ENCODE measurements around the gene UBA52.

UBA52 gene

DNA sequence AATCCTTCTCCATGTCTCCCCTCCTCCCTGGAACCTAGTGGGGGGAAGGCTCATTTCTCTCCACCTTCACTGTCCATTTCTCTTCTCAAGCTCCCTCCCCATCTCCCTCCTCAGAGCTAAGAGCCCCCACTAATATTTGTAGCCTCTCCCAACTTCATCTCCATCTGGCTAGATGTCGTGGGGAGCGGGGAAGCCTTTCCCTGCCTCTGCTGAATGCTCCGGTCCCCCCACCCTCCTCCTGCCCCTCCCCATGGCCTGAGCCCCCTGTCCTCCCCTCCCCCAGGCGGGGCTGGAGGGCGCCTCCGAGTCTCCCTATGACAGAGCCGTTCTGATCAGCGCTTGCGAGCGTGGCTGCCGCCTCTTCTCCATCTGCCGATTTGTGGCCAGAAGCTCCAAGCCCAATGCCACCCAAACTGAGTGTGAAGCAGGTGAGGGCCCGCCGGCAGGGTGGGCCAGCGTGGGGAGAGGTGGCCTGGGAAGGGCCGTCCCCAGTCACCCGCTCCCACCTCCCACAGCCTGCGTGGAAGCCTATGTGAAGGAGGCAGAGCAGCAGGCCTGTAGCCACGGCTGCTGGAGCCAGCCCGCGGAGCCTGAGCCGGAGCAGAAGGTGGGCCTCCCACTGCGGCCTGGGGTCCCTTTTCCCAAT lies 42.1 kb downstream of the UBA52 start:
- no peak overlapping the region for H3K14ac ChIP-seq (ENCODE audit: low read length)
- no peak overlapping the region for H2BK5ac ChIP-seq (ENCODE audit: low read depth, low read length, poor library complexity)
- no CpG with 5 or more reads among the region's 23 CpGs for WGBS (ENCODE audit: extremely low coverage, insufficient coverage, insufficient read length)
- no peak overlapping the region for H3K9ac ChIP-seq (ENCODE audit: low read length)
- no peak overlapping the region for H2AK5ac ChIP-seq (ENCODE audit: low read length)
- H3K36me3 ChIP-seq (ENCODE audit: control insufficient read depth in 1 of 2, insufficient read depth in 2 of 2, low read length in 2 of 2), result no peaks in the 10 kb centered on the region
- peaks cover 3% of the 10 kb centered on the region for H3K79me1 ChIP-seq (ENCODE audit: low read length)
- H3K4me1 ChIP-seq (ENCODE audit: control insufficient read depth in 1 of 2, insufficient read depth in 2 of 2, low read length in 2 of 2), result peaks cover 15 to 16% of the 10 kb centered on the region in 2 experiments
- H4K8ac ChIP-seq (ENCODE audit: low read depth, low read length), result no peak overlapping the region
- H3K79me2 ChIP-seq (ENCODE audit: control insufficient read depth, insufficient read depth, low read length, poor library complexity), result no peaks in the 10 kb centered on the region
- H3K4me3 ChIP-seq (ENCODE audit: low read depth, low read length), result no peak overlapping the region
- H2BK120ac ChIP-seq (ENCODE audit: insufficient read depth, low read length, poor library complexity), result no peak overlapping the region
- H4K12ac ChIP-seq (ENCODE audit: low read depth, low read length), result no peak overlapping the region
- no peak overlapping the region for H2BK12ac ChIP-seq (ENCODE audit: low read length)
- no peak for DNase-seq
- H3K4ac ChIP-seq (ENCODE audit: low read depth, low read length), result no peak overlapping the region
- H3K4me2 ChIP-seq (ENCODE audit: low read length), result no peak overlapping the region
- no peak overlapping the region for H4K91ac ChIP-seq (ENCODE audit: low read depth, low read length)
- no peak overlapping the region for H2AFZ ChIP-seq (ENCODE audit: insufficient read depth, low read length, poor library complexity)
- no peak overlapping the region for H3K27ac ChIP-seq (ENCODE audit: low read depth, low read length)
- H3K23ac ChIP-seq (ENCODE audit: low read length), result no peak overlapping the region
- no peak overlapping the region for H3K18ac ChIP-seq (ENCODE audit: low read length)
- peaks cover 3% of the 10 kb centered on the region for H3K9me3 ChIP-seq (ENCODE audit: insufficient read depth, low read depth, low read length)
- peaks cover 59% of the 10 kb centered on the region for H3K27me3 ChIP-seq (ENCODE audit: insufficient read depth, low read length)

GRCh38 chr19:18616023-18616422 lies 44.4 kb downstream of the UBA52 start:
- H3K79me2 ChIP-seq (ENCODE audit: control insufficient read depth, insufficient read depth, low read length, poor library complexity), result no peaks in the 10 kb centered on the region
- peaks cover 3% of the 10 kb centered on the region for H3K9me3 ChIP-seq (ENCODE audit: insufficient read depth, low read depth, low read length)
- H3K4me2 ChIP-seq (ENCODE audit: low read length), result no peak overlapping the region
- no peak overlapping the region for H3K23ac ChIP-seq (ENCODE audit: low read length)
- no peak overlapping the region for H3K9ac ChIP-seq (ENCODE audit: low read length)
- no peak overlapping the region for H4K91ac ChIP-seq (ENCODE audit: low read depth, low read length)
- H3K14ac ChIP-seq (ENCODE audit: low read length), result no peak overlapping the region
- H3K36me3 ChIP-seq (ENCODE audit: control insufficient read depth in 1 of 2, insufficient read depth in 2 of 2, low read length in 2 of 2), result no peaks in the 10 kb centered on the region
- H2AK5ac ChIP-seq (ENCODE audit: low read length), result no peak overlapping the region
- H3K4me1 ChIP-seq (ENCODE audit: control insufficient read depth in 1 of 2, insufficient read depth in 2 of 2, low read length in 2 of 2), result peaks cover 7 to 9% of the 10 kb centered on the region in 2 experiments
- no peak for DNase-seq
- no peak overlapping the region for H3K4ac ChIP-seq (ENCODE audit: low read depth, low read length)
- no peak overlapping the region for H3K27ac ChIP-seq (ENCODE audit: low read depth, low read length)
- H3K4me3 ChIP-seq (ENCODE audit: low read depth, low read length), result no peak overlapping the region
- H3K18ac ChIP-seq (ENCODE audit: low read length), result no peak overlapping the region
- H4K8ac ChIP-seq (ENCODE audit: low read depth, low read length), result no peak overlapping the region
- no peaks in the 10 kb centered on the region for H3K79me1 ChIP-seq (ENCODE audit: low read length)
- no peak overlapping the region for H2BK120ac ChIP-seq (ENCODE audit: insufficient read depth, low read length, poor library complexity)
- H2AFZ ChIP-seq (ENCODE audit: insufficient read depth, low read length, poor library complexity), result no peak overlapping the region
- H2BK5ac ChIP-seq (ENCODE audit: low read depth, low read length, poor library complexity), result no peak overlapping the region
- H3K27me3 ChIP-seq (ENCODE audit: insufficient read depth, low read length), result peaks cover 39% of the 10 kb centered on the region
- no CpG with 5 or more reads among the region's 3 CpGs for WGBS (ENCODE audit: extremely low coverage, insufficient coverage, insufficient read length)
- H4K12ac ChIP-seq (ENCODE audit: low read depth, low read length), result no peak overlapping the region
- no peak overlapping the region for H2BK12ac ChIP-seq (ENCODE audit: low read length)

DNA sequence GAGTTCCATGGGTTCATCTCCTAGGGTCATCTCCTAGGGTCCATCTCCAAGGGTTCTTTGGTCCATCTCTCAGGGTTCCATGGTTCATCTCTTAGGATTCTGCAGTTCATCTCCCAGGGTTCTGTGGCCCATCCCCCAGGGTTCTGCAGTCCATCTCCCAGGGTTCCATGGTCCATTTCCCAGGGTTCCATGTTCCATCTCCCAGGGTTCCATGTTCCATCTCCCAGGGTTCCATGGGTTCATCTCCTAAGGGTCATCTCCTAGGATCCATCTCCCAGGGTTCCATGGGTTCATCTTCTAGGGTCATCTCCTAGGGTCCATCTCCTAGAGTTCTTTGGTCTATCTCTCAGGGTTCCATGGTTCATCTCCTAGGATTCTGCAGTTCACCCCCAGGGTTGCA lies 45.9 kb downstream of the UBA52 start:
- H4K91ac ChIP-seq (ENCODE audit: low read depth, low read length), result no peak overlapping the region
- H3K27me3 ChIP-seq (ENCODE audit: insufficient read depth, low read length), result peaks cover 25% of the 10 kb centered on the region
- no peak overlapping the region for H3K27ac ChIP-seq (ENCODE audit: low read depth, low read length)
- peaks cover 5% of the 10 kb centered on the region for H3K9me3 ChIP-seq (ENCODE audit: insufficient read depth, low read depth, low read length)
- H2BK5ac ChIP-seq (ENCODE audit: low read depth, low read length, poor library complexity), result no peak overlapping the region
- no peaks in the 10 kb centered on the region for H3K79me2 ChIP-seq (ENCODE audit: control insufficient read depth, insufficient read depth, low read length, poor library complexity)
- no peak overlapping the region for H3K9ac ChIP-seq (ENCODE audit: low read length)
- no peak overlapping the region for H3K4me3 ChIP-seq (ENCODE audit: low read depth, low read length)
- no peak for DNase-seq
- H3K36me3 ChIP-seq (ENCODE audit: control insufficient read depth in 1 of 2, insufficient read depth in 2 of 2, low read length in 2 of 2), result no peaks in the 10 kb centered on the region
- H3K4me1 ChIP-seq (ENCODE audit: control insufficient read depth in 1 of 2, insufficient read depth in 2 of 2, low read length in 2 of 2), result peaks cover 0 to 4% of the 10 kb centered on the region in 2 experiments
- H2AFZ ChIP-seq (ENCODE audit: insufficient read depth, low read length, poor library complexity), result no peak overlapping the region
- H3K4me2 ChIP-seq (ENCODE audit: low read length), result no peak overlapping the region
- no peak overlapping the region for H3K4ac ChIP-seq (ENCODE audit: low read depth, low read length)
- H3K18ac ChIP-seq (ENCODE audit: low read length), result no peak overlapping the region
- H3K23ac ChIP-seq (ENCODE audit: low read length), result no peak overlapping the region
- no peak overlapping the region for H4K12ac ChIP-seq (ENCODE audit: low read depth, low read length)
- H2BK12ac ChIP-seq (ENCODE audit: low read length), result no peak overlapping the region
- H4K8ac ChIP-seq (ENCODE audit: low read depth, low read length), result no peak overlapping the region
- H2BK120ac ChIP-seq (ENCODE audit: insufficient read depth, low read length, poor library complexity), result no peak overlapping the region
- no peak overlapping the region for H3K14ac ChIP-seq (ENCODE audit: low read length)
- no peaks in the 10 kb centered on the region for H3K79me1 ChIP-seq (ENCODE audit: low read length)
- H2AK5ac ChIP-seq (ENCODE audit: low read length), result no peak overlapping the region

DNA sequence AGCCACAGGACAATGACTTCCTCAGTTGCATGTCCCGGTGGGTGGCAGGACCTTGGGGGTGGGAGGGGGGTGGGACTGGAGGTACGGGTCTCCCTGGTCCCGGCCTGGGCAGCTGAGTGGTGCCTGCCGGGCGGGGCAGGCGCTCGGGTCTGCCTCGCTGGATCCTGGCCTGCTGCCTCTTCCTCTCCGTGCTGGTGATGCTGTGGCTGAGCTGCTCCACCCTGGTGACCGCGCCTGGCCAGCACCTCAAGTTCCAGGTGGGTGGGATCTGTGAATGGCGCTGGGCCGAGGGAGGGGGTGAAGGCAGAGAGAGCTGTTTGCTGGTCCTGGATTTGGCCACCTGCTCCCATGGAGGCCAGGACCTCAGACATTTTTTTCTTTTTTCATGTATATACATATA lies 46.6 kb downstream of the UBA52 start:
- Histone ChIP-seq H3K79me1 (ENCODE audit: low read length) (no peaks in the 10 kb centered on the region), H3K4me3 (ENCODE audit: low read depth, low read length) (no peak overlapping the region), H3K27me3 (ENCODE audit: insufficient read depth, low read length) (peaks cover 20% of the 10 kb centered on the region), H3K9ac (ENCODE audit: low read length) (no peak overlapping the region), H3K36me3 (ENCODE audit: control insufficient read depth in 1 of 2, insufficient read depth in 2 of 2, low read length in 2 of 2) (no peaks in the 10 kb centered on the region), H3K18ac (ENCODE audit: low read length) (no peak overlapping the region), H3K79me2 (ENCODE audit: control insufficient read depth, insufficient read depth, low read length, poor library complexity) (no peaks in the 10 kb centered on the region), H4K8ac (ENCODE audit: low read depth, low read length) (no peak overlapping the region), H3K23ac (ENCODE audit: low read length) (no peak overlapping the region), H2BK5ac (ENCODE audit: low read depth, low read length, poor library complexity) (no peak overlapping the region), H2BK120ac (ENCODE audit: insufficient read depth, low read length, poor library complexity) (no peak overlapping the region), H2AFZ (ENCODE audit: insufficient read depth, low read length, poor library complexity) (no peak overlapping the region), H2BK12ac (ENCODE audit: low read length) (no peak overlapping the region), H3K4ac (ENCODE audit: low read depth, low read length) (no peak overlapping the region), H2AK5ac (ENCODE audit: low read length) (no peak overlapping the region), H3K9me3 (ENCODE audit: insufficient read depth, low read depth, low read length) (peaks cover 7% of the 10 kb centered on the region), H3K14ac (ENCODE audit: low read length) (no peak overlapping the region), H3K4me1 (ENCODE audit: control insufficient read depth in 1 of 2, insufficient read depth in 2 of 2, low read length in 2 of 2) (no peaks in the 10 kb centered on the region), H4K91ac (ENCODE audit: low read depth, low read length) (no peak overlapping the region), H3K4me2 (ENCODE audit: low read length) (no peak overlapping the region), H4K12ac (ENCODE audit: low read depth, low read length) (no peak overlapping the region), H3K27ac (ENCODE audit: low read depth, low read length) (no peak overlapping the region)
- no peak for DNase-seq
- WGBS (ENCODE audit: extremely low coverage, insufficient coverage, insufficient read length), result no CpG with 5 or more reads among the region's 13 CpGs

Measured in trophoblast cell (in vitro differentiated cells and primary cell).